PFSK-1 (cell line): ENCODE measurements around the gene RAPH1.

Experiments
- POLR2AphosphoS5 ChIP-seq: IDR thresholded peaks from 2 replicates; pipeline ENCODE4 v1.6.1; 2012; ENCODE audit warnings: low read depth, mild to moderate bottlenecking, control low read depth, low read length, moderate library complexity
- SIN3A ChIP-seq: IDR thresholded peaks from 2 replicates; pipeline ENCODE4 v1.6.1; 2012; ENCODE audit warnings: mild to moderate bottlenecking, low read length, moderate library complexity, borderline replicate concordance; ENCODE audit not compliant: insufficient read depth
- TAF1 ChIP-seq: IDR thresholded peaks from 2 replicates; pipeline ENCODE4 v1.6.1; 2012; ENCODE audit warnings: low read length, control low read depth, borderline replicate concordance; ENCODE audit not compliant: insufficient read depth

GRCh38 chr2:203361922-203362321 is 173.2 kb downstream of the RAPH1 start:
- TF ChIP-seq TAF1 (no peak), POLR2AphosphoS5 (no peak), SIN3A (no peak)
